H9 (cell line): ENCODE measurements around the gene PELI2. TPM values are rescaled to one million over a fixed set of nuclear protein-coding genes. Genes with fewer than 3 reads are reported as not detected.

Experiments
- DNase-seq: peaks from one replicate; pipeline ENCODE4 v3.0.0-alpha.2; 2017
- H2AFZ ChIP-seq: one replicate; pipeline ENCODE4 v1.6.1; 2013; ENCODE audit warnings: mild to moderate bottlenecking, low read length, control low read depth, moderate library complexity
- H2AK5ac ChIP-seq: 2 replicates; pipeline ENCODE4 v1.6.1; 2013; ENCODE audit warnings: low read length, control low read depth, mixed read lengths; ENCODE audit not compliant: insufficient read length
- H2BK120ac ChIP-seq: one replicate; pipeline ENCODE4 v1.6.1; 2013; ENCODE audit warnings: low read depth, mild to moderate bottlenecking, low read length, control low read depth, inconsistent platforms; ENCODE audit not compliant: poor library complexity, severe bottlenecking
- H2BK12ac ChIP-seq: 2 replicates; pipeline ENCODE4 v1.6.1; 2013; ENCODE audit warnings: low read length, control low read depth, mixed read lengths, low read depth; ENCODE audit not compliant: insufficient read length
- H2BK15ac ChIP-seq: 2 replicates; pipeline ENCODE4 v1.6.1; 2013; ENCODE audit warnings: low read depth, low read length, control low read depth
- H2BK20ac ChIP-seq: one replicate; pipeline ENCODE4 v1.6.1; 2013; ENCODE audit warnings: low read depth, mild to moderate bottlenecking, low read length, control low read depth, inconsistent platforms; ENCODE audit not compliant: poor library complexity, severe bottlenecking
- H2BK5ac ChIP-seq: 2 replicates; pipeline ENCODE4 v1.6.1; 2013; ENCODE audit warnings: low read length, control low read depth, mixed read lengths; ENCODE audit not compliant: insufficient read length
- H3K14ac ChIP-seq: 2 replicates; pipeline ENCODE4 v1.6.1; 2013; ENCODE audit warnings: low read length, control low read depth; ENCODE audit not compliant: insufficient read depth
- H3K18ac ChIP-seq: 2 replicates; pipeline ENCODE4 v1.6.1; 2013; ENCODE audit warnings: low read depth, mild to moderate bottlenecking, mixed read lengths, low read length, control low read depth; ENCODE audit not compliant: insufficient read length
- H3K23ac ChIP-seq: 2 replicates; pipeline ENCODE4 v1.6.1; 2013; ENCODE audit warnings: low read length, control low read depth, mixed read lengths, low read depth; ENCODE audit not compliant: insufficient read length
- H3K23me2 ChIP-seq: 2 replicates; pipeline ENCODE4 v1.6.1; 2013; ENCODE audit warnings: low read depth, mild to moderate bottlenecking, mixed read lengths, low read length, control low read depth; ENCODE audit not compliant: insufficient read length, poor library complexity, severe bottlenecking
- H3K27ac ChIP-seq: 2 replicates; pipeline ENCODE4 v1.5.1; 2013; ENCODE audit warnings: low read length, control low read depth, mixed read lengths, low read depth; ENCODE audit not compliant: insufficient read length
- H3K27me3 ChIP-seq: 2 replicates; pipeline ENCODE4 v1.6.1; 2013; ENCODE audit warnings: low read length, control low read depth, inconsistent platforms; ENCODE audit not compliant: insufficient read depth
- H3K4ac ChIP-seq: 2 replicates; pipeline ENCODE4 v1.6.1; 2013; ENCODE audit warnings: low read depth, mild to moderate bottlenecking, control low read depth, inconsistent platforms, low read length, moderate library complexity
- H3K4me1 ChIP-seq: 2 replicates; pipeline ENCODE4 v1.6.1; 2013; ENCODE audit warnings: low read length, control low read depth, inconsistent platforms; ENCODE audit not compliant: insufficient read depth
- H3K4me2 ChIP-seq: 2 replicates; pipeline ENCODE4 v1.6.1; 2013; ENCODE audit warnings: low read length, control low read depth, mixed read lengths; ENCODE audit not compliant: insufficient read length, insufficient read depth
- H3K56ac ChIP-seq: 2 replicates; pipeline ENCODE4 v1.6.1; 2013; ENCODE audit warnings: low read depth, mild to moderate bottlenecking, mixed read lengths, low read length, control low read depth; ENCODE audit not compliant: insufficient read length
- H3K79me1 ChIP-seq: 2 replicates; pipeline ENCODE4 v1.6.1; 2013; ENCODE audit warnings: low read depth, mild to moderate bottlenecking, moderate library complexity, low read length, control low read depth, inconsistent platforms; ENCODE audit not compliant: insufficient read depth, poor library complexity, severe bottlenecking
- H3K79me2 ChIP-seq: 2 replicates; pipeline ENCODE4 v1.6.1; 2013; ENCODE audit warnings: low read length, control low read depth, inconsistent platforms; ENCODE audit not compliant: insufficient read depth
- H3K9ac ChIP-seq: 2 replicates; pipeline ENCODE4 v1.6.1; 2013; ENCODE audit warnings: low read length, control low read depth, mixed read lengths; ENCODE audit not compliant: insufficient read length; ENCODE audit errors: extremely low read depth
- H3K9me3 ChIP-seq: one replicate; pipeline ENCODE4 v1.6.1; 2013; ENCODE audit warnings: low read depth, low read length, inconsistent platforms; ENCODE audit not compliant: control insufficient read depth
- H3T11ph ChIP-seq: one replicate; pipeline ENCODE4 v1.6.1; 2013; ENCODE audit warnings: mild to moderate bottlenecking, low read length, control low read depth, inconsistent platforms
- H4K20me1 ChIP-seq: one replicate; pipeline ENCODE4 v1.6.1; 2013; ENCODE audit not compliant: control insufficient read depth, insufficient read length, insufficient read depth
- H4K5ac ChIP-seq: 2 replicates; pipeline ENCODE4 v1.6.1; 2013; ENCODE audit warnings: low read depth, mild to moderate bottlenecking, mixed read lengths, low read length, control low read depth; ENCODE audit not compliant: insufficient read length
- H4K8ac ChIP-seq: replicated peaks from 2 replicates; pipeline ENCODE4 v1.6.1; 2013; ENCODE audit warnings: low read length, control low read depth, mixed read lengths, low read depth; ENCODE audit not compliant: insufficient read length
- H4K91ac ChIP-seq: 2 replicates; pipeline ENCODE4 v1.6.1; 2013; ENCODE audit warnings: low read depth, mild to moderate bottlenecking, moderate library complexity, mixed read lengths, low read length, control low read depth; ENCODE audit not compliant: insufficient read length
- H3K27ac Mint-ChIP-seq, 3 experiments: 2 replicates in 2 of 3; 3 replicates in 1 of 3; pipeline ENCODE4 v1.8.0; 2020 to 2021; ENCODE audit warnings: mixed read lengths in 3 of 3, mild to moderate bottlenecking in 1 of 3, moderate library complexity in 1 of 3
- H3K27me3 Mint-ChIP-seq: 2 replicates; pipeline ENCODE4 v1.8.0; 2021; ENCODE audit warnings: low read depth, mild to moderate bottlenecking, moderate library complexity, mixed read lengths
- H3K36me3 Mint-ChIP-seq, 3 experiments: 2 replicates in 2 of 3; 3 replicates in 1 of 3; pipeline ENCODE4 v1.8.0; 2020 to 2021; ENCODE audit warnings: low read depth in 3 of 3, mixed read lengths in 3 of 3; ENCODE audit not compliant: insufficient read depth in 1 of 3
- H3K4me1 Mint-ChIP-seq, 2 experiments: 2 replicates each; pipeline ENCODE4 v1.8.0; 2020; ENCODE audit warnings: mixed read lengths in 2 of 2
- H3K4me3 Mint-ChIP-seq, 2 experiments: 2 replicates in 1 of 2; 3 replicates in 1 of 2; pipeline ENCODE4 v1.8.0; 2020 to 2021; ENCODE audit warnings: mild to moderate bottlenecking in 2 of 2, mixed read lengths in 2 of 2, moderate library complexity in 1 of 2
- H3K9me3 Mint-ChIP-seq, 2 experiments: 2 replicates in 1 of 2; 3 replicates in 1 of 2; pipeline ENCODE4 v1.8.0; 2020; ENCODE audit warnings: mild to moderate bottlenecking in 2 of 2, mixed read lengths in 2 of 2, moderate library complexity in 1 of 2
- CTCF ChIP-seq: fragments of 200-600 bp; sonication (generic); conservative IDR thresholded peaks from 3 replicates; pipeline ENCODE4 v1.8.0; 2021; ENCODE audit warnings: antibody characterized with exemption, mild to moderate bottlenecking
- WGBS: extraction: QIAGEN DNeasy Blood & Tissue Kit; methylation state at CpG from one replicate; pipeline ENCODE4 v1.1.7; 2013; ENCODE audit warnings: missing lambda C conversion rate, low lambda C conversion rate, mixed read lengths; ENCODE audit not compliant: insufficient read length; ENCODE audit errors: extremely low coverage; 5-methylcytosine and 5-hydroxymethylcytosine counted together
- total RNA-seq: library from RNA; stranded (reverse); gene quantifications from 2 replicates; pipeline ENCODE4 v1.2.1, GENCODE V29; 2021

PELI2 gene
- total RNA-seq, 1 experiment from 2014 or later: 18.0 TPM

- no peaks in the 10 kb centered on the region for H3K27me3 ChIP-seq
- H3K9ac ChIP-seq: no peak overlapping the region
- H4K5ac ChIP-seq: no peak overlapping the region
- no peak overlapping the region for H3K4me3 Mint-ChIP-seq
- H3K14ac ChIP-seq: no peak overlapping the region
- H4K8ac ChIP-seq: no peak overlapping the region
- H3K4me1 ChIP-seq: peaks cover 6% of the 10 kb centered on the region
- H2AFZ ChIP-seq: no peak overlapping the region
- no peak overlapping the region for H2BK20ac ChIP-seq
- H3K27me3 Mint-ChIP-seq: no peaks in the 10 kb centered on the region
- H4K91ac ChIP-seq: no peak overlapping the region
- H3K23ac ChIP-seq: no peak overlapping the region
- H3K79me2 ChIP-seq: no peaks in the 10 kb centered on the region; the same call in 1 of the 2 replicates
- H3K9me3 ChIP-seq: no peaks in the 10 kb centered on the region
- no peaks in the 10 kb centered on the region for H3K9me3 Mint-ChIP-seq
- H4K20me1 ChIP-seq: no peaks in the 10 kb centered on the region
- no peak overlapping the region for H2BK12ac ChIP-seq
- H3K4ac ChIP-seq: no peak overlapping the region
- H2AK5ac ChIP-seq: no peak overlapping the region
- no peak overlapping the region for H3K18ac ChIP-seq
- no peaks in the 10 kb centered on the region for H3K36me3 Mint-ChIP-seq
- no peak overlapping the region for H3K27ac Mint-ChIP-seq
- no peak overlapping the region for H2BK120ac ChIP-seq
- no peak overlapping the region for H2BK15ac ChIP-seq
- H3T11ph ChIP-seq: no peak overlapping the region
- no CpG with 5 or more reads among the region's 2 CpGs for WGBS
- H3K79me1 ChIP-seq: no peaks in the 10 kb centered on the region
- H3K4me2 ChIP-seq: no peak overlapping the region
- H3K23me2 ChIP-seq: no peaks in the 10 kb centered on the region
- H3K4me1 Mint-ChIP-seq: peaks cover 6 to 31% of the 10 kb centered on the region in 2 experiments
- no peak overlapping the region for H2BK5ac ChIP-seq
- H3K56ac ChIP-seq: no peak overlapping the region
- TF ChIP-seq CTCF: no peak
- no peak for DNase-seq
- no peak overlapping the region for H3K27ac ChIP-seq
These were observed 35.1 kb downstream of the PELI2 start for GRCh38 chr14:56153267-56153666.
